Natural killer cell treated with Interleukin-12 subunit alpha and Interleukin-12 subunit beta and Interleukin-15 and Interleukin-18, amount 100 ng/mL, for 72 hours (primary cell): ENCODE measurements around the gene MYOM1. TPM values are rescaled to one million over a fixed set of nuclear protein-coding genes. Genes with fewer than 3 reads are reported as not detected.
A peak's percentile ranks its signal among the peaks of the same experiment; 100 is the strongest.

Experiments used
- ATAC-seq, 2 donors: fragments of 150-1000 bp; cut with Tn5 transposase in 1 of 2; sonication (Bioruptor Pico), chemical (Tn5 transposase) in 1 of 2; 2 replicates each; pipeline ENCODE4 v1.10.0; 2021
- DNase-seq: peaks from one replicate; pipeline ENCODE4 v3.0.0; 2022; ENCODE audit warnings: low spot score
- H3K27ac Mint-ChIP-seq, 2 donors: 1 replicate in 1 of 2; 2 replicates in 1 of 2; pipeline ENCODE4 v1.8.0; 2022; ENCODE audit warnings: mixed read lengths in 2 of 2, mild to moderate bottlenecking in 1 of 2, moderate library complexity in 1 of 2
- H3K27me3 Mint-ChIP-seq, 2 donors: 1 replicate in 1 of 2; 2 replicates in 1 of 2; pipeline ENCODE4 v1.8.0; 2022; ENCODE audit warnings: mixed read lengths in 2 of 2
- H3K36me3 Mint-ChIP-seq: one replicate; pipeline ENCODE4 v1.8.0; 2022; ENCODE audit warnings: mixed read lengths
- H3K4me1 Mint-ChIP-seq, 2 donors: 1 replicate in 1 of 2; 2 replicates in 1 of 2; pipeline ENCODE4 v1.8.0; 2022; ENCODE audit warnings: low read depth in 2 of 2, mixed read lengths in 2 of 2, mild to moderate bottlenecking in 1 of 2
- H3K4me3 Mint-ChIP-seq: one replicate; pipeline ENCODE4 v1.8.0; 2022; ENCODE audit warnings: mixed read lengths
- H3K9me3 Mint-ChIP-seq: 2 replicates; pipeline ENCODE4 v1.8.0; 2022; ENCODE audit warnings: mixed read lengths
- total RNA-seq, 2 donors: library from RNA; stranded (reverse); gene quantifications; one replicate each; pipeline ENCODE4 v1.2.3, GENCODE V29; 2022

Gene MYOM1
- total RNA-seq, 2 donors from 2014 or later: 0.88 to 0.98 TPM

GRCh38 chr18:3245853-3246634 lies 26.3 kb upstream of the MYOM1 start:
- DNase-seq (peak; percentile 90), ATAC-seq (peak; percentile 69 to 71)
- Mint-ChIP-seq H3K27me3 (no peaks in the 10 kb centered on the region), H3K36me3 (peaks cover 21% of the 10 kb centered on the region), H3K9me3 (no peaks in the 10 kb centered on the region), H3K4me1 (peaks cover 31 to 49% of the 10 kb centered on the region in 2 donors), H3K4me3 (peak overlapping the region; percentile 88), H3K27ac (peak overlapping the region; percentile 80 to 93)

- H3K36me3 Mint-ChIP-seq: peaks cover 14% of the 10 kb centered on the region
- DNase-seq (no peak), ATAC-seq (no peak)
- no peaks in the 10 kb centered on the region for H3K27me3 Mint-ChIP-seq
- H3K4me3 Mint-ChIP-seq: peak overlapping the region; percentile 88
- H3K9me3 Mint-ChIP-seq: no peaks in the 10 kb centered on the region
- peak overlapping the region in 1 of 2 donors; percentile 80 for H3K27ac Mint-ChIP-seq
- H3K4me1 Mint-ChIP-seq: peaks cover 24 to 42% of the 10 kb centered on the region in 2 donors
Observed at GRCh38 chr18:3245185-3245564, 25.4 kb upstream of the MYOM1 start.

- no peak overlapping the region for H3K27ac Mint-ChIP-seq
- H3K9me3 Mint-ChIP-seq: no peaks in the 10 kb centered on the region
- ATAC-seq (peak in 1 of 2 donors; percentile 6), DNase-seq (no peak)
- no peak overlapping the region for H3K4me3 Mint-ChIP-seq
- H3K4me1 Mint-ChIP-seq: peaks cover 0 to 5% of the 10 kb centered on the region in 2 donors
- H3K27me3 Mint-ChIP-seq: no peaks in the 10 kb centered on the region
- H3K36me3 Mint-ChIP-seq: no peaks in the 10 kb centered on the region
Observed at GRCh38 chr18:3238742-3239141, 19.0 kb upstream of the MYOM1 start.

GRCh38 chr18:3236470-3236869 lies 16.7 kb upstream of the MYOM1 start:
- Mint-ChIP-seq H3K27me3 (no peaks in the 10 kb centered on the region), H3K4me1 (peaks cover 0 to 5% of the 10 kb centered on the region in 2 donors), H3K4me3 (no peak overlapping the region), H3K36me3 (no peaks in the 10 kb centered on the region), H3K27ac (no peak overlapping the region), H3K9me3 (no peaks in the 10 kb centered on the region)
- ATAC-seq (no peak), DNase-seq (no peak)

- H3K4me1 Mint-ChIP-seq: peaks cover 0 to 5% of the 10 kb centered on the region in 2 donors
- no peak for ATAC-seq
- no peak overlapping the region for H3K27ac Mint-ChIP-seq
- H3K4me3 Mint-ChIP-seq: no peak overlapping the region
- H3K36me3 Mint-ChIP-seq: no peaks in the 10 kb centered on the region
- no peaks in the 10 kb centered on the region for H3K9me3 Mint-ChIP-seq
- no peaks in the 10 kb centered on the region for H3K27me3 Mint-ChIP-seq
- DNase-seq: no peak
Observed at GRCh38 chr18:3235846-3236245, 16.1 kb upstream of the MYOM1 start.

- H3K4me3 Mint-ChIP-seq: no peak overlapping the region
- DNase-seq (no peak), ATAC-seq (no peak)
- H3K9me3 Mint-ChIP-seq: no peaks in the 10 kb centered on the region
- no peaks in the 10 kb centered on the region for H3K36me3 Mint-ChIP-seq
- H3K4me1 Mint-ChIP-seq: peaks cover 0 to 5% of the 10 kb centered on the region in 2 donors
- H3K27ac Mint-ChIP-seq: no peak overlapping the region
- H3K27me3 Mint-ChIP-seq: no peaks in the 10 kb centered on the region
Observed at GRCh38 chr18:3234457-3234856, 14.7 kb upstream of the MYOM1 start.

- Mint-ChIP-seq H3K4me3 (no peak overlapping the region), H3K27ac (no peak overlapping the region), H3K9me3 (no peaks in the 10 kb centered on the region), H3K4me1 (no peaks in the 10 kb centered on the region), H3K27me3 (no peaks in the 10 kb centered on the region), H3K36me3 (no peaks in the 10 kb centered on the region)
- no peak for DNase-seq
- no peak for ATAC-seq
Observed at GRCh38 chr18:3233433-3234168, 13.8 kb upstream of the MYOM1 start.

GRCh38 chr18:3233004-3233403 lies 13.2 kb upstream of the MYOM1 start:
- Mint-ChIP-seq H3K9me3 (no peaks in the 10 kb centered on the region), H3K4me3 (no peak overlapping the region), H3K27ac (no peak overlapping the region), H3K36me3 (no peaks in the 10 kb centered on the region), H3K4me1 (no peaks in the 10 kb centered on the region), H3K27me3 (no peaks in the 10 kb centered on the region)
- ATAC-seq (no peak), DNase-seq (no peak)

GRCh38 chr18:3230401-3231334 lies 10.9 kb upstream of the MYOM1 start:
- DNase-seq (no peak), ATAC-seq (peak in 1 of 2 donors; percentile 43)
- Mint-ChIP-seq H3K4me1 (peaks cover 0 to 4% of the 10 kb centered on the region in 2 donors), H3K36me3 (no peaks in the 10 kb centered on the region), H3K9me3 (no peaks in the 10 kb centered on the region), H3K27me3 (no peaks in the 10 kb centered on the region), H3K27ac (no peak overlapping the region), H3K4me3 (no peak overlapping the region)

GRCh38 chr18:3226048-3226447 lies 6.3 kb upstream of the MYOM1 start:
- Mint-ChIP-seq H3K27ac (no peak overlapping the region), H3K27me3 (no peaks in the 10 kb centered on the region), H3K9me3 (no peaks in the 10 kb centered on the region), H3K4me1 (peaks cover 0 to 5% of the 10 kb centered on the region in 2 donors), H3K36me3 (no peaks in the 10 kb centered on the region), H3K4me3 (no peak overlapping the region)
- no peak for ATAC-seq
- no peak for DNase-seq

- H3K4me1 Mint-ChIP-seq: peaks cover 0 to 5% of the 10 kb centered on the region in 2 donors
- no peaks in the 10 kb centered on the region for H3K36me3 Mint-ChIP-seq
- no peak overlapping the region for H3K4me3 Mint-ChIP-seq
- H3K27ac Mint-ChIP-seq: no peak overlapping the region
- ATAC-seq (no peak), DNase-seq (no peak)
- H3K9me3 Mint-ChIP-seq: no peaks in the 10 kb centered on the region
- no peaks in the 10 kb centered on the region for H3K27me3 Mint-ChIP-seq
Observed at GRCh38 chr18:3225588-3225987, 5.8 kb upstream of the MYOM1 start.

GRCh38 chr18:3224223-3224622 lies 4.5 kb upstream of the MYOM1 start:
- H3K27ac Mint-ChIP-seq: no peak overlapping the region
- no peaks in the 10 kb centered on the region for H3K27me3 Mint-ChIP-seq
- peaks cover 0 to 5% of the 10 kb centered on the region in 2 donors for H3K4me1 Mint-ChIP-seq
- no peaks in the 10 kb centered on the region for H3K36me3 Mint-ChIP-seq
- ATAC-seq (no peak), DNase-seq (no peak)
- H3K4me3 Mint-ChIP-seq: no peak overlapping the region
- no peaks in the 10 kb centered on the region for H3K9me3 Mint-ChIP-seq

GRCh38 chr18:3223356-3223755 lies 3.6 kb upstream of the MYOM1 start:
- Mint-ChIP-seq H3K27ac (no peak overlapping the region), H3K36me3 (no peaks in the 10 kb centered on the region), H3K4me3 (no peak overlapping the region), H3K4me1 (peaks cover 0 to 5% of the 10 kb centered on the region in 2 donors), H3K9me3 (no peaks in the 10 kb centered on the region), H3K27me3 (no peaks in the 10 kb centered on the region)
- DNase-seq (no peak), ATAC-seq (no peak)
